Right lobe of liver (tissue), 4 donors: ENCODE measurements around the gene SPTB.

Experiments used
- CTCF ChIP-seq, 4 donors: fragments of 200-600 bp in 3 of 4; fragments of 450-650 bp in 1 of 4; IDR thresholded peaks; one replicate each; pipeline versions ENCODE4 v1.5.1 to v1.8.0; 2016 to 2022; ENCODE audit warnings: antibody characterized with exemption in 4 of 4, mild to moderate bottlenecking in 2 of 4
- POLR2A ChIP-seq: fragments of 450-650 bp; IDR thresholded peaks from one replicate; pipeline ENCODE4 v1.6.1; 2017; ENCODE audit warnings: antibody characterized with exemption, mild to moderate bottlenecking
- donor health status: DM: no; HTN: no; CAD: no.
- donor health status: DM: no; HTN: no; CAD: no.
- donor health status: DM: no; HTN: yes; CAD: no.

GRCh38 chr14:64704143-64704742, 175.5 kb downstream of the SPTB start, which contains the start of gene PLEKHG3:
- no peak for TF ChIP-seq CTCF (IDR thresholded peaks at IDR 0.05)
- peak; percentile 81 for TF ChIP-seq POLR2A
